IMR-90 (cell line): ENCODE measurements around the gene CAPN5. TPM values are rescaled to one million over a fixed set of nuclear protein-coding genes. Genes with fewer than 3 reads are reported as not detected.

Source experiments
- ATAC-seq: fragments of 200-7000 bp; cut with Tn5 transposase; 2 replicates; pipeline ENCODE4 v1.9.1; 2020; ENCODE audit warnings: low read depth, mild to moderate bottlenecking, moderate library complexity
- BruUV-seq: library from RNA; stranded (reverse); fragments of 400-500 nt; replicated peaks from 2 replicates; lab custom pipeline; 2021; lab: Mats Ljungman, UMichigan
- CTCF ChIA-PET: fragments of 300-600 bp; formaldehyde crosslinking; extraction: SDS; loops from one replicate; lab custom pipeline; 2021; ENCODE audit warnings: antibody characterized with exemption; lab: Yijun Ruan, JAX
- POLR2A ChIA-PET: fragments of 300-600 bp; sonication (Branson Sonifier 250); formaldehyde crosslinking; loops from one replicate; lab custom pipeline; 2022; ENCODE audit warnings: antibody characterized with exemption; ENCODE audit not compliant: unreplicated experiment; lab: Charles Lee
- DNase-seq: peaks from one replicate; pipeline ENCODE4 v3.0.0; 2013
- H2AFZ ChIP-seq: replicated peaks from 2 replicates; pipeline ENCODE3; 2013; ENCODE audit warnings: low read length, mild to moderate bottlenecking; ENCODE audit not compliant: poor library complexity
- H2AK5ac ChIP-seq: 2 replicates; pipeline ENCODE4 v1.6.1; 2013; ENCODE audit warnings: low read depth, low read length, inconsistent platforms
- H2AK9ac ChIP-seq: replicated peaks from 2 replicates; pipeline ENCODE3; 2013; ENCODE audit warnings: mild to moderate bottlenecking, low read depth, low read length, moderate library complexity; ENCODE audit not compliant: poor library complexity
- H2BK120ac ChIP-seq: 2 replicates; pipeline ENCODE4 v1.6.1; 2013; ENCODE audit warnings: low read depth, low read length, inconsistent platforms
- H2BK15ac ChIP-seq: 3 replicates; pipeline ENCODE4 v1.6.1; 2013; ENCODE audit warnings: low read depth, low read length, inconsistent platforms
- H2BK20ac ChIP-seq: 2 replicates; pipeline ENCODE4 v1.6.1; 2013; ENCODE audit warnings: low read depth, mild to moderate bottlenecking, inconsistent platforms, low read length, moderate library complexity
- H2BK5ac ChIP-seq: 2 replicates; pipeline ENCODE4 v1.6.1; 2013; ENCODE audit warnings: mild to moderate bottlenecking, low read depth, low read length, inconsistent platforms; ENCODE audit not compliant: poor library complexity, severe bottlenecking
- H3K14ac ChIP-seq: replicated peaks from 2 replicates; pipeline ENCODE4 v1.6.1; 2013; ENCODE audit warnings: low read depth, low read length, inconsistent platforms
- H3K18ac ChIP-seq: 2 replicates; pipeline ENCODE4 v1.6.1; 2013; ENCODE audit warnings: low read depth, low read length, control low read depth
- H3K23ac ChIP-seq: 2 replicates; pipeline ENCODE4 v1.6.1; 2013; ENCODE audit warnings: low read depth, low read length, inconsistent platforms
- H3K27ac ChIP-seq: 2 replicates; pipeline ENCODE4 v1.5.1; 2013; ENCODE audit warnings: mild to moderate bottlenecking, control low read depth, low read length; ENCODE audit not compliant: insufficient read depth
- H3K27me3 ChIP-seq: 2 replicates; pipeline ENCODE4 v1.6.1; 2013; ENCODE audit warnings: low read length; ENCODE audit not compliant: control insufficient read depth, insufficient read depth
- H3K36me3 ChIP-seq: 2 replicates; pipeline ENCODE4 v1.6.1; 2013; ENCODE audit warnings: low read length, mixed read lengths; ENCODE audit not compliant: control insufficient read depth, insufficient read depth
- H3K4ac ChIP-seq: 2 replicates; pipeline ENCODE4 v1.6.1; 2013; ENCODE audit warnings: low read depth, low read length, inconsistent platforms
- H3K4me1 ChIP-seq: 2 replicates; pipeline ENCODE4 v1.6.1; 2013; ENCODE audit warnings: low read length, mixed read lengths; ENCODE audit not compliant: control insufficient read depth, insufficient read depth
- H3K4me2 ChIP-seq: 2 replicates; pipeline ENCODE4 v1.6.1; 2013; ENCODE audit warnings: low read depth, mild to moderate bottlenecking, control low read depth, low read length, moderate library complexity
- H3K4me3 ChIP-seq: 2 replicates; pipeline ENCODE4 v1.5.1; 2013; ENCODE audit warnings: low read depth, mild to moderate bottlenecking, control low read depth, low read length, moderate library complexity; ENCODE audit not compliant: insufficient read depth
- H3K56ac ChIP-seq: 2 replicates; pipeline ENCODE4 v1.6.1; 2013; ENCODE audit warnings: low read length, inconsistent platforms; ENCODE audit not compliant: insufficient read depth; ENCODE audit errors: extremely low read depth
- H3K79me1 ChIP-seq, 2 experiments: 2 replicates each; pipeline ENCODE4 v1.6.1; 2013; ENCODE audit warnings: low read length in 2 of 2, inconsistent platforms in 1 of 2, low read depth in 1 of 2
- H3K9ac ChIP-seq: 2 replicates; pipeline ENCODE4 v1.6.1; 2013; ENCODE audit warnings: low read depth, low read length, control low read depth
- H3K9me1 ChIP-seq: 2 replicates; pipeline ENCODE4 v1.6.1; 2013; ENCODE audit warnings: low read length, inconsistent platforms; ENCODE audit not compliant: insufficient read depth
- H3K9me3 ChIP-seq: 2 replicates; pipeline ENCODE4 v1.6.1; 2013; ENCODE audit warnings: low read length; ENCODE audit not compliant: control insufficient read depth, insufficient read depth
- H4K20me1 ChIP-seq: 2 replicates; pipeline ENCODE4 v1.6.1; 2013; ENCODE audit warnings: low read length, inconsistent platforms; ENCODE audit not compliant: insufficient read depth
- H4K5ac ChIP-seq: 2 replicates; pipeline ENCODE4 v1.6.1; 2013; ENCODE audit warnings: mild to moderate bottlenecking, low read depth, low read length, control low read depth
- H4K8ac ChIP-seq, 2 experiments: 2 replicates each; pipeline ENCODE4 v1.6.1; 2013; ENCODE audit warnings: low read depth in 2 of 2, low read length in 2 of 2, control low read depth in 1 of 2, inconsistent platforms in 1 of 2
- H4K91ac ChIP-seq: 2 replicates; pipeline ENCODE4 v1.6.1; 2013; ENCODE audit warnings: low read depth, low read length, inconsistent platforms; ENCODE audit not compliant: insufficient read depth
- CEBPB ChIP-seq: IDR thresholded peaks from 2 replicates; pipeline ENCODE4 v1.6.1; 2012; ENCODE audit warnings: low read depth, low read length, improper control_type of control experiment
- MAZ ChIP-seq: IDR thresholded peaks from 2 replicates; pipeline ENCODE4 v1.6.1; 2012; ENCODE audit warnings: low read depth, mild to moderate bottlenecking, low read length, improper control_type of control experiment, moderate library complexity, borderline replicate concordance
- NFE2L2 ChIP-seq: fragments of 150-350 bp; IDR thresholded peaks from 2 replicates; pipeline ENCODE4 v1.6.1; 2016; ENCODE audit warnings: low read depth, mild to moderate bottlenecking, low read length
- POLR2A ChIP-seq: IDR thresholded peaks from 2 replicates; pipeline ENCODE4 v1.6.1; 2012; ENCODE audit warnings: mild to moderate bottlenecking, low read depth, low read length
- WGBS, 2 experiments: methylation state at CpG; one replicate each; pipeline versions ENCODE4 v1.1.5 to v1.1.7; 2013; ENCODE audit warnings: missing lambda C conversion rate in 2 of 2; ENCODE audit not compliant: insufficient read length in 1 of 2; ENCODE audit errors: extremely low coverage in 2 of 2; 5-methylcytosine and 5-hydroxymethylcytosine counted together
- dilution Hi-C: fragments of 300-500 bp; cut with HindIII; formaldehyde crosslinking; loops from one replicate; pipeline ENCODE4 v1.14.3; 2018; ENCODE audit warnings: low sequenced_read_pairs; ENCODE audit not compliant: unreplicated experiment
- in situ Hi-C: fragments of 300-500 bp; cut with MboI; formaldehyde crosslinking; loops from 3 replicates; pipeline ENCODE4 v1.14.3; 2019; ENCODE audit warnings: low sequenced_read_pairs, inconsistent platforms, mixed read lengths
- intact Hi-C: fragments of 100-400 bp; cut with micrococcal nuclease; formaldehyde crosslinking; loops from 2 replicates; pipeline ENCODE4 v1.10.0; 2022
- polyA plus RNA-seq, 3 experiments: library from polyadenylated mRNA; depleted of rRNA; stranded (reverse); fragments of >200 nt; gene quantifications; 2 replicates each; pipeline ENCODE4 v1.2.3, GENCODE V29; 2012; ENCODE audit warnings: low replicate concordance in 1 of 3
- total RNA-seq: library from RNA; depleted of rRNA; stranded (reverse); fragments of >200 nt; gene quantifications from 2 replicates; pipeline ENCODE4 v1.2.3, GENCODE V29; 2012

The CAPN5 gene
- total and polyA plus RNA-seq, 2 of the 4 experiments (the other 2 are of a cell fraction), result 8.1 to 24.0 TPM

GRCh38 chr11:77123591-77123990, 56.8 kb downstream of the CAPN5 start:
- no TSS peak for BruUV-seq
- intact Hi-C loops (no loop called here), in situ Hi-C loops (loop anchor here (10.0 kb wide), 1 partner anchor 61 kb away; no protein-coding TSS in a partner anchor), dilution Hi-C loops (no loop called here)
- Histone ChIP-seq H3K4ac (no peak overlapping the region), H3K9me1 (no peaks in the 10 kb centered on the region; the same call in none of the 2 replicates), H3K79me1 (no peaks in the 10 kb centered on the region), H3K18ac (no peak overlapping the region), H3K9me3 (no peaks in the 10 kb centered on the region), H2BK15ac (no peak overlapping the region), H2AFZ (no peak overlapping the region), H3K14ac (no peak overlapping the region), H3K56ac (no peak overlapping the region), H3K4me1 (peaks cover 6% of the 10 kb centered on the region; the same call in 1 of the 2 replicates), H3K9ac (no peak overlapping the region), H3K27ac (no peak overlapping the region), H3K4me2 (no peak overlapping the region), H3K23ac (no peak overlapping the region), H3K4me3 (no peak overlapping the region), H2AK9ac (no peak overlapping the region), H3K36me3 (peaks cover 24% of the 10 kb centered on the region; the same call in 1 of the 2 replicates), H4K91ac (no peak overlapping the region), H2BK120ac (no peak overlapping the region), H4K20me1 (no peaks in the 10 kb centered on the region), H4K5ac (no peak overlapping the region), H4K8ac (no peak overlapping the region), H2AK5ac (no peak overlapping the region), H2BK5ac (no peak overlapping the region), H3K27me3 (no peaks in the 10 kb centered on the region), H2BK20ac (no peak overlapping the region)
- WGBS, 2 experiments, result 67% methylated on average over 1 of the region's 8 CpGs; no CpG with 5 or more reads in 1 of the 2 experiments
- TF ChIP-seq MAZ (no peak), NFE2L2 (no peak), POLR2A (no peak), CEBPB (no peak)
- DNase-seq (no peak), ATAC-seq (no peak)
- POLR2A ChIA-PET, result no interaction called here
- CTCF ChIA-PET, result no interaction called here
